Adrenal gland (tissue), 5 donors: ENCODE measurements around the gene KRTAP5-2.

Source experiments
- POLR2A ChIP-seq, 2 donors: fragments of 450-650 bp; IDR thresholded peaks; one replicate each; pipeline ENCODE4 v1.6.1; 2017; ENCODE audit warnings: antibody characterized with exemption in 2 of 2, mild to moderate bottlenecking in 2 of 2, moderate library complexity in 1 of 2
- TF ChIP-seq, protein P1 (sequence below), 6 experiments: fragments of 450-650 bp in 4 of 6; fragments of 200-600 bp in 2 of 6; sonication (generic) in 1 of 6; IDR thresholded peaks; 1 replicate in 5 of 6; 2 replicates in 1 of 6; pipeline versions ENCODE4 v1.5.1 to v1.8.0; 2016 to 2021; ENCODE audit warnings: antibody characterized with exemption in 6 of 6, mild to moderate bottlenecking in 2 of 6, moderate library complexity in 1 of 6
- donor health status: DM: no; HTN: no; CAD: no.

DNA sequence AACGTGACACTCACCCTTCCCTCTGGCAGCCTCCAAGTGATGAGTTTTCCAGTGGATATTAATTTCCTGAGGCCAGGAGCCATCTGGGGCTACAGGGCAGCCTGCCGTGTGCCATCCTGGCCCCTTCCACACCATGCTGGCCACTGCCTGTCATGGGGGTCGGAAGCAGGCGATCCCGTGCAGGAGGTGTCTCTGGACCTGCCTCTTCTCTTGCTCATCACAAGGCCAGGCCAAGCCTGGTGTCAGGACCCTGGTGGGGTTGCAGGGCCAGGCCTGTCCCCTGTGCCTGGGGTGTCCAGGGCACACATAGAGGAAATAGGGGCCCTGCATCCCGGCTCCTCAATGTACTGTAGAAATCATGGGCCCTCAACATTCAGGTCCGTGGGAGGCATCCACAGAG is 6.6 kb upstream of the KRTAP5-2 start:
- TF ChIP-seq, protein P1, sequence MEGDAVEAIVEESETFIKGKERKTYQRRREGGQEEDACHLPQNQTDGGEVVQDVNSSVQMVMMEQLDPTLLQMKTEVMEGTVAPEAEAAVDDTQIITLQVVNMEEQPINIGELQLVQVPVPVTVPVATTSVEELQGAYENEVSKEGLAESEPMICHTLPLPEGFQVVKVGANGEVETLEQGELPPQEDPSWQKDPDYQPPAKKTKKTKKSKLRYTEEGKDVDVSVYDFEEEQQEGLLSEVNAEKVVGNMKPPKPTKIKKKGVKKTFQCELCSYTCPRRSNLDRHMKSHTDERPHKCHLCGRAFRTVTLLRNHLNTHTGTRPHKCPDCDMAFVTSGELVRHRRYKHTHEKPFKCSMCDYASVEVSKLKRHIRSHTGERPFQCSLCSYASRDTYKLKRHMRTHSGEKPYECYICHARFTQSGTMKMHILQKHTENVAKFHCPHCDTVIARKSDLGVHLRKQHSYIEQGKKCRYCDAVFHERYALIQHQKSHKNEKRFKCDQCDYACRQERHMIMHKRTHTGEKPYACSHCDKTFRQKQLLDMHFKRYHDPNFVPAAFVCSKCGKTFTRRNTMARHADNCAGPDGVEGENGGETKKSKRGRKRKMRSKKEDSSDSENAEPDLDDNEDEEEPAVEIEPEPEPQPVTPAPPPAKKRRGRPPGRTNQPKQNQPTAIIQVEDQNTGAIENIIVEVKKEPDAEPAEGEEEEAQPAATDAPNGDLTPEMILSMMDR (IDR thresholded peaks at IDR 0.05) = no peak
- TF ChIP-seq POLR2A (IDR thresholded peaks at IDR 0.05) = no peak
